T-helper 1 cell treated with Interleukin-12 subunit alpha and Interleukin-12 subunit beta and Interleukin-4 antibody, amounts not matched to agents 30 μg/mL and 1 μg/mL, for 36 hours (primary cell): Measurements from ENCODE around the gene PTTG1IP.
A peak's percentile ranks its signal among the peaks of the same experiment; 100 is the strongest.

Experiments used
- H3K27ac Mint-ChIP-seq: one replicate; pipeline ENCODE4 v1.8.0; 2021; ENCODE audit warnings: mild to moderate bottlenecking, mixed read lengths
- H3K27me3 Mint-ChIP-seq: one replicate; pipeline ENCODE4 v1.8.0; 2021; ENCODE audit warnings: low read depth, mixed read lengths
- H3K36me3 Mint-ChIP-seq: one replicate; pipeline ENCODE4 v1.8.0; 2021; ENCODE audit warnings: low read depth, mixed read lengths
- H3K4me1 Mint-ChIP-seq: one replicate; pipeline ENCODE4 v1.8.0; 2021; ENCODE audit warnings: low read depth, mixed read lengths
- H3K4me3 Mint-ChIP-seq: one replicate; pipeline ENCODE4 v1.8.0; 2021; ENCODE audit warnings: mild to moderate bottlenecking, moderate library complexity, mixed read lengths
- H3K9me3 Mint-ChIP-seq: one replicate; pipeline ENCODE4 v1.8.0; 2021; ENCODE audit warnings: mixed read lengths

The PTTG1IP gene

GRCh38 chr21:44873356-44874239 lies at the start of gene PTTG1IP:
Gene PTTG1IP (minus strand): TSS chr21:44873690. CDS start chr21:44873616, 74 bp downstream.
- Mint-ChIP-seq H3K36me3 (peaks cover 6% of the 10 kb centered on the region), H3K27me3 (no peaks in the 10 kb centered on the region), H3K4me3 (peak within 1 kb of the TSS; percentile 89), H3K9me3 (no peaks in the 10 kb centered on the region), H3K4me1 (peaks cover 44% of the 10 kb centered on the region), H3K27ac (peak within 1 kb of the TSS; percentile 95)

- Mint-ChIP-seq H3K9me3 (no peaks in the 10 kb centered on the region), H3K4me1 (peaks cover 66% of the 10 kb centered on the region), H3K27ac (peak overlapping the region; percentile 78), H3K36me3 (peaks cover 31% of the 10 kb centered on the region), H3K27me3 (no peaks in the 10 kb centered on the region), H3K4me3 (peak overlapping the region; percentile 99)
Measured at GRCh38 chr21:44921928-44922327, 48.4 kb upstream of the PTTG1IP start.

DNA sequence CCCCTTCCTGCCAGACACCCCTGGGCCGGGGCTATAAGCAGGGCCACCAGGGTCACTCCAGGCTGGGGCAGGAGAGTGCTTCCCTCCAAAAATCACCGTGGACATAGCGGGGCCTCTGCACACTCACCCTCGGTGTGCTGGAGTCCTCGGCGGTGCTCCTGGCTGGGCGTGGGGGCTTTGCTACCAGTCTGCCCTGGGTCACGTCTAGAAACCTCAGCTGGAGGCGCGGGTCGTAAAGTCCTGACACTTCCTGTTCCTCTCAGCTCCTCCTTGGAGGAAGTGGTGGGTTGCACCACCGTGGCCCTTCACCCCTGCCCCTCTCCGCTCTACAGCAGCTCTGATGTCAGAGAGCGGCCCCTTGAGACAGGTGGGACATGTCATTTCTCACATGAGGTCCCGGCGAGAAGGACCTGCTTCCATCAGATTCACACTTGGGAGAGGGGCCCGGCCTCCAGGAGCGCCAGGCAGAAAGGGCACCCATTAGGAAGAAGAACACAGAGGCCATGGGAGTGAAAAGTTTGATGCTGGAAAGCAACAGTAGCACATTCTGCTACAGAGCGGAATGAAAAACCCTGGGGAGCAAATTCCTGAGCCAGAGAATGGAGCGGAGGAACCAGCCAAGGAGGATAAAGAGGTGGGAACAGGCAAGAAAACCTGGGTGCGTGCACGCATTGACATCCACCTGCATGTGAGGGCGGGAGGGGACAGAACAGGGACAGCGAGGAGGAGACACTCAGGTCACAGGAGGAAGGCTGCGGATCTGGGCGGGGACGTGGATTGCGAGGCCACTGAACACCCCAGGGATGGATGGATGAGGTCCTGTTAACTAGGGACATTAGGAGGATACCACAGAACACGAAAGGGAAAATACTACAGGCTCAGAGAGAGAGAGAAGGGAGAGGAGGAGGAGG lies 47.5 kb upstream of the PTTG1IP start, which contains the start of gene ITGB2:
Gene ITGB2, minus strand, starts transcription at position 206 of the 911 bp plus-strand sequence. CDS start 10,117 bp downstream, outside the sequence.
- Mint-ChIP-seq H3K36me3 (peaks cover 33% of the 10 kb centered on the region), H3K27ac (peak within 1 kb of the TSS; percentile 91), H3K9me3 (no peaks in the 10 kb centered on the region), H3K4me1 (peaks cover 64% of the 10 kb centered on the region), H3K27me3 (no peaks in the 10 kb centered on the region), H3K4me3 (peak within 1 kb of the TSS; percentile 99)

DNA sequence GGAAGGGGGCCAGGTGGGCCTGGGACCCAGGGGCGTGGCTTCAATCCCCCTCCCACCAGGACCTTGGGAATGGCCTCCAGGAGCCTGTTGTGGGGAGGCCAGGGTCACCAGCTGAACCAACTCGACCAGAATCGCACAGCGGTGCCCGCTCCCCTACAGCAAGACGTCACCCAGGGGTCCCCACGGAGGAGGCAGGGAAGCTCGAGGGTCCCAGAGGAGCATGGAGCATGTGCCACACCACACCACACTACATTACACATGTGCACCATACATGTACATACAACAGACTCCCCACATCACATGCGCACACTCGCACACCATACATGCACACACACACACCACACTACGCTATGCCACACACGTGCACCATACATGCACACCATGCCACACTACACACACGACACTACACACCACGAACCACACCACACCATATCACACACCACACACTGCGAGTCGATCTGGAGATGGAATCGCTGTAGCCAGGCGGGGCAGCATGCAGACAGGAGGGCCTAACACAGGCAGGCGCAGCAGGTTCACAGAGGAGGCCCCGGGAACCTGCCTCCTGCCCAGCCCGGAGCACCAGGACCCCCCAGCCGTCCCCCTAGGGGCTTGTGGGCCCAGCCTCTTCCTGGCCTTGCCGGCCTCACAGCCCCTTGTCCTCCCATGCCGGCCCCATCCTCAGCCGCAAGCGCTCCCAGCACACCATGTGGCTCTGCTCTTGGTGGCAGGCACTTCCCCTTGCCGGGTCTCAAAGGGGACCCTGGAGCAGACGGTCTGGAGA lies 46.6 kb upstream of the PTTG1IP start:
- H3K27me3 Mint-ChIP-seq, result no peaks in the 10 kb centered on the region
- H3K27ac Mint-ChIP-seq, result peak overlapping the region; percentile 91
- no peaks in the 10 kb centered on the region for H3K9me3 Mint-ChIP-seq
- H3K4me1 Mint-ChIP-seq, result peaks cover 67% of the 10 kb centered on the region
- H3K36me3 Mint-ChIP-seq, result peaks cover 38% of the 10 kb centered on the region
- peak overlapping the region; percentile 99 for H3K4me3 Mint-ChIP-seq

- Mint-ChIP-seq H3K36me3 (peaks cover 40% of the 10 kb centered on the region), H3K9me3 (no peaks in the 10 kb centered on the region), H3K4me3 (peak overlapping the region; percentile 99), H3K27ac (peak overlapping the region; percentile 58), H3K4me1 (peaks cover 65% of the 10 kb centered on the region), H3K27me3 (no peaks in the 10 kb centered on the region)
Measured at GRCh38 chr21:44919111-44919912, 45.8 kb upstream of the PTTG1IP start.

- Mint-ChIP-seq H3K4me3 (peak overlapping the region; percentile 99), H3K27ac (peak overlapping the region; percentile 79), H3K4me1 (peaks cover 62% of the 10 kb centered on the region), H3K36me3 (peaks cover 38% of the 10 kb centered on the region), H3K9me3 (no peaks in the 10 kb centered on the region), H3K27me3 (no peaks in the 10 kb centered on the region)
Measured at GRCh38 chr21:44918581-44919033, 45.1 kb upstream of the PTTG1IP start.

- Mint-ChIP-seq H3K36me3 (peaks cover 38% of the 10 kb centered on the region), H3K27me3 (no peaks in the 10 kb centered on the region), H3K9me3 (no peaks in the 10 kb centered on the region), H3K27ac (peak overlapping the region; percentile 22), H3K4me1 (peaks cover 62% of the 10 kb centered on the region), H3K4me3 (peak overlapping the region; percentile 99)
Measured at GRCh38 chr21:44918107-44918470, 44.6 kb upstream of the PTTG1IP start.

- peak overlapping the region; percentile 59 for H3K27ac Mint-ChIP-seq
- H3K4me3 Mint-ChIP-seq, result peak overlapping the region; percentile 99
- no peaks in the 10 kb centered on the region for H3K9me3 Mint-ChIP-seq
- H3K4me1 Mint-ChIP-seq, result peaks cover 58% of the 10 kb centered on the region
- peaks cover 37% of the 10 kb centered on the region for H3K36me3 Mint-ChIP-seq
- H3K27me3 Mint-ChIP-seq, result no peaks in the 10 kb centered on the region
Measured at GRCh38 chr21:44917446-44918106, 44.1 kb upstream of the PTTG1IP start.

DNA sequence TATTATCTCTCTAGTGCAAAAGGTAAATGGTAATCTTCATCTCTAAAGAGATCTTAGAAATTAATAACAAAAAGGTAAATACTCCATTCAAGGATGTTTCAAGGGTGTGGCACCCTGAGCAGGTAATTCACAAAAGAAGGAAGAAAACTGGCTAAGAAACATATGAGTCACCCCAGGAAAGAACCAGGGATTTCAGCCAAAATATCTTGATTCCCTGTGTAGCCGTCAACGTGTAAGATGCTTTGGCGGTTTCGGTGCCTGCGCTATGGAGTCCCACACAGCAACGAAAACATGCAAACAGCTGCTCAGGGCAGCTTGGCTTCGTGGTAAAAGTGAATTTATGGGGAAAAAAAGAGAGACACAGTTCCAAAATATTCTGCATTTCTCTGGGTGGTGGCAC lies 43.5 kb upstream of the PTTG1IP start:
- Mint-ChIP-seq H3K27me3 (no peaks in the 10 kb centered on the region), H3K9me3 (no peaks in the 10 kb centered on the region), H3K4me1 (peaks cover 63% of the 10 kb centered on the region), H3K36me3 (peaks cover 37% of the 10 kb centered on the region), H3K27ac (peak overlapping the region; percentile 72), H3K4me3 (peak overlapping the region; percentile 99)

DNA sequence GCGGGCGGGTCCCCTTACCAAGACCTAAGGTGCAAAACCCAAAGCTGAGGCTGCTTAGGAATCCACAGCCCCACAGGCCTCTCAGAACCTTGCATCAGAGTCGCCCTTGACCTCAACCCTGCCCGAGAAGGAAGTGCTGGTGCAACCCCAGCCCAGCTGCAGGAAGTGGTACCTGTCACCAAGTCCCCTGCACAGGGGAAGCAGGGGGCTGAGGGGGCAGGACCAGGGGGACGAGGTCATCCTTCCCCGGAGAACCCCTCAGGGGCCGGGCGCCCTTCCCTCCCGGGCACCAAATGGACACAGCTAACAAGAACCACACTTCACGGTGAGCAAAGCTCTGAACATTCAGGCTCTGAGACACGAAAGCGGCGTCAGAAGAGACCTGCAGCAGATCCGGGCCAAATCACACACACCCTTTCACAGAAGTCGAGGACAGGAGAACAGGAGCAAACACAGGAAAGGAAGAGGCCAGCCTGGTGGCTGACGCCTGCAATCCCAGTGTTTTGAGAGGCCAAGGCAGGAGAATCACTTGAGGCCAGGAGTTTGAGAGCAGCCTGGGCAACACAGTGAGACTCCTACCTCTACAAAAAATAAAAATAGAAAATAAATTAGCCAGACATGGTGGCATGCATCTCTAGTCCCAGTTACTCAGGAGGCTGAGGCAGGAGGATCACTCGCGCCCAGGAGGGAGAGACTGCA lies 40.8 kb upstream of the PTTG1IP start:
- Mint-ChIP-seq H3K27me3 (no peaks in the 10 kb centered on the region), H3K4me1 (peaks cover 68% of the 10 kb centered on the region), H3K36me3 (peaks cover 38% of the 10 kb centered on the region), H3K9me3 (no peaks in the 10 kb centered on the region), H3K27ac (peak overlapping the region; percentile 88), H3K4me3 (peak overlapping the region; percentile 99)

- Mint-ChIP-seq H3K4me1 (peaks cover 73% of the 10 kb centered on the region), H3K9me3 (no peaks in the 10 kb centered on the region), H3K4me3 (peak overlapping the region; percentile 99), H3K36me3 (peaks cover 40% of the 10 kb centered on the region), H3K27me3 (no peaks in the 10 kb centered on the region), H3K27ac (peak overlapping the region; percentile 88)
Measured at GRCh38 chr21:44913425-44914175, 40.1 kb upstream of the PTTG1IP start.
